NT2/D1 (cell line): ENCODE results near the gene SPOUT1.

Experiments used
- YY1 ChIP-seq: IDR thresholded peaks from 2 replicates; pipeline ENCODE4 v1.6.1; 2011; ENCODE audit not compliant: insufficient read length, insufficient read depth
- ZNF274 ChIP-seq: IDR thresholded peaks from 2 replicates; pipeline ENCODE4 v1.6.1; 2011; ENCODE audit warnings: mild to moderate bottlenecking, low read depth, low read length

GRCh38 chr9:128845186-128845931 is 15.8 kb upstream of the SPOUT1 start:
- TF ChIP-seq YY1 (no peak), ZNF274 (no peak)
